ENCODE measurements around the gene FMN2. TPM values are rescaled to one million over a fixed set of nuclear protein-coding genes. Genes with fewer than 3 reads are reported as not detected.

Gene FMN2
- total RNA-seq, 3 donors from 2014 or later: 0.80 to 4.2 (median 3.3) TPM

GRCh38 chr1:240100371-240100934 lies 8.8 kb downstream of the FMN2 start:
- Histone ChIP-seq H3K36me3 (no peaks in the 10 kb centered on the region), H3K4me3 (no peak overlapping the region), H3K27me3 (no peaks in the 10 kb centered on the region), H3K27ac (no peak overlapping the region), H3K4me1 (no peaks in the 10 kb centered on the region), H3K9me3 (no peaks in the 10 kb centered on the region)
- no peak for TF ChIP-seq POLR2AphosphoS5 (IDR thresholded peaks at IDR 0.05)
- TF ChIP-seq CTCF (IDR thresholded peaks at IDR 0.05): no peak
- TF ChIP-seq POLR2A (IDR thresholded peaks at IDR 0.05): no peak
- intact Hi-C loops (cut with DNase I; ENCODE audit: low total_unique reads): no loop called here
- no peak for DNase-seq (ENCODE audit: low spot score in 2 of 2)

- H3K4me3 ChIP-seq: no peak overlapping the region
- H3K9me3 ChIP-seq: no peaks in the 10 kb centered on the region
- H3K27ac ChIP-seq: no peak overlapping the region
- no peaks in the 10 kb centered on the region for H3K27me3 ChIP-seq
- TF ChIP-seq CTCF (IDR thresholded peaks at IDR 0.05) (no peak), POLR2AphosphoS5 (IDR thresholded peaks at IDR 0.05) (no peak), POLR2A (IDR thresholded peaks at IDR 0.05) (no peak)
- intact Hi-C loops (cut with DNase I; ENCODE audit: low total_unique reads): no loop called here
- no peak for DNase-seq (ENCODE audit: low spot score in 2 of 2)
- no peaks in the 10 kb centered on the region for H3K36me3 ChIP-seq
- no peaks in the 10 kb centered on the region for H3K4me1 ChIP-seq
Measured at GRCh38 chr1:240101306-240101705, 9.6 kb downstream of the FMN2 start.

- DNase-seq (ENCODE audit: low spot score in 2 of 2): no peak
- H3K4me1 ChIP-seq: no peaks in the 10 kb centered on the region
Measured at GRCh38 chr1:240101737-240102136, 10.1 kb downstream of the FMN2 start.

GRCh38 chr1:240104672-240105071 lies 13.0 kb downstream of the FMN2 start:
- TF ChIP-seq POLR2AphosphoS5 (IDR thresholded peaks at IDR 0.05) (no peak), CTCF (IDR thresholded peaks at IDR 0.05) (no peak)
- intact Hi-C loops (cut with DNase I; ENCODE audit: low total_unique reads): no loop called here
- H3K4me3 ChIP-seq: no peak overlapping the region
- no peaks in the 10 kb centered on the region for H3K4me1 ChIP-seq
- H3K9me3 ChIP-seq: no peaks in the 10 kb centered on the region
- no peaks in the 10 kb centered on the region for H3K27me3 ChIP-seq
- no peak overlapping the region for H3K27ac ChIP-seq
- no peaks in the 10 kb centered on the region for H3K36me3 ChIP-seq
- no peak for DNase-seq (ENCODE audit: low spot score in 2 of 2)

More at GRCh38 chr1:240101737-240102136, 10.1 kb downstream of the FMN2 start:
- intact Hi-C loops (cut with DNase I; ENCODE audit: low total_unique reads): no loop called here
- no peak overlapping the region for H3K4me3 ChIP-seq
- H3K36me3 ChIP-seq: no peaks in the 10 kb centered on the region
- H3K27me3 ChIP-seq: no peaks in the 10 kb centered on the region
- no peak for TF ChIP-seq POLR2AphosphoS5 (IDR thresholded peaks at IDR 0.05)
- TF ChIP-seq POLR2A (IDR thresholded peaks at IDR 0.05): no peak
- no peak for TF ChIP-seq CTCF (IDR thresholded peaks at IDR 0.05)
- no peak overlapping the region for H3K27ac ChIP-seq
- H3K9me3 ChIP-seq: no peaks in the 10 kb centered on the region

- no peak for TF ChIP-seq POLR2A (IDR thresholded peaks at IDR 0.05)
- no peak for TF ChIP-seq POLR2AphosphoS5 (IDR thresholded peaks at IDR 0.05)
- TF ChIP-seq CTCF (IDR thresholded peaks at IDR 0.05): no peak
- intact Hi-C loops (cut with DNase I; ENCODE audit: low total_unique reads): no loop called here
- no peak overlapping the region for H3K27ac ChIP-seq
- no peak for DNase-seq (ENCODE audit: low spot score in 2 of 2)
- H3K27me3 ChIP-seq: no peaks in the 10 kb centered on the region
- no peak overlapping the region for H3K4me3 ChIP-seq
- no peaks in the 10 kb centered on the region for H3K36me3 ChIP-seq
- no peaks in the 10 kb centered on the region for H3K9me3 ChIP-seq
- no peaks in the 10 kb centered on the region for H3K4me1 ChIP-seq
Measured at GRCh38 chr1:240107058-240107684, 15.5 kb downstream of the FMN2 start.
